Mucosa of descending colon (tissue), 3 donors: ENCODE data around the gene ZNF497. TPM values are rescaled to one million over a fixed set of nuclear protein-coding genes. Genes with fewer than 3 reads are reported as not detected.
"Not testable (repeated sequence)": the region's sequence is repeated elsewhere in the genome, so short reads cannot be mapped to it uniquely, and the experiment has no call there.

Experiments
- ATAC-seq: fragments of 200-7000 bp; cut with Tn5 transposase; one replicate; pipeline ENCODE4 v1.9.1; 2020; ENCODE audit warnings: mild to moderate bottlenecking, moderate library complexity
- DNase-seq, 3 donors: peaks; one replicate each; pipeline ENCODE4 v3.0.0-alpha.2; 2020
- H3K36me3 ChIP-seq: fragments of 200-600 bp; one replicate; pipeline ENCODE4 v1.8.0; 2021; ENCODE audit warnings: low read depth, mild to moderate bottlenecking
- H3K4me1 ChIP-seq: fragments of 200-600 bp; one replicate; pipeline ENCODE4 v1.8.0; 2021; ENCODE audit warnings: low read depth, mild to moderate bottlenecking
- H3K4me3 ChIP-seq: fragments of 200-600 bp; one replicate; pipeline ENCODE4 v1.8.0; 2021; ENCODE audit warnings: mild to moderate bottlenecking
- H3K9me3 ChIP-seq: fragments of 200-600 bp; one replicate; pipeline ENCODE4 v1.8.0; 2021; ENCODE audit warnings: mild to moderate bottlenecking
- intact Hi-C, 2 donors: fragments of 100-400 bp; cut with DNase I in 1 of 2; cut with micrococcal nuclease in 1 of 2; formaldehyde crosslinking; loops; one replicate each; pipeline versions ENCODE4 v1.11.0 to v1.11.1; 2022; cut with DNase I, micrococcal nuclease
- total RNA-seq, 3 donors: library from RNA; stranded (reverse); fragmentation: NEBNext Ultra II Directional in 2 of 3; extraction: Animal tissue kit (Norgen Biotek cat#: 25700) in 2 of 3; gene quantifications; one replicate each; pipeline versions ENCODE4 v1.2.1 to v1.2.4, GENCODE V29; 2021 to 2023
- TF ChIP-seq, protein P1 (sequence below): fragments of 200-600 bp; IDR thresholded peaks from one replicate; pipeline ENCODE4 v1.8.0; 2022; ENCODE audit warnings: antibody characterized with exemption, mild to moderate bottlenecking
- donor health status: DM: no; HTN: no; CAD: no; lungs with moderate emphysema.
- donor health status: DM: no; HTN: no; CAD: no.
- donor health status: DM: no; HTN: yes; CAD: no.

ZNF497 gene
- total RNA-seq, 3 donors from 2014 or later, result 1.1 to 1.9 (median 1.2) TPM

DNA sequence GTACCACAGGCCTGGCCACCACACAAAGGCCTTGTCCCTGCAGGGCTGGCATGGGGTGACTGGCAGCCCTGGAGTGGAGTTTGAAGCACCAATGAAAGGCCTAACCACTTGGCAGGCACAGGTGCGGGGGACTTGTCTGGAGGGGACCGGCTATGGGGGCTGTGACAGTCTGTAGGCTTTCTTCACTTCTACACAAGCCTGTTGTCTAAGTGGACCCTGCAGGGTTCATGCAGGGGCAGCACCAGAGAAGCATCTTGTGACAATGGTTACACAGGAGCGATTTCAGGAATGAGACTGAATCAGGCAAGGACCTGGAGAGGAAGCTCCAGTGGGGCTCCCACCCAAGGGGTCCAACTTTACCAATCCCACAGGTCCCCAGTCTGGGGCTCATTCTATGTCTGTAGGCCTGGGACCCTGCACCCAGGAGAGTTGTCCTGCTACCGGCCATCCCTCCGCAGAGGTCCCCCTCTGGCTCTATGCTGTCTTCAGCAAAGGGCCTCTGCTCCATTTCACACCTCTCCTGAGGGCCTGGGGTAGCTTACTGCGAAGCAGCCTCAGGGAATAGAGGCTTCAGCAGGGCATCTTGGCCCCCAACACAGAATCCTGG is 20.5 kb upstream of the ZNF497 start:
- Histone ChIP-seq H3K4me1 (peaks cover 28% of the 10 kb centered on the region), H3K36me3 (no peaks in the 10 kb centered on the region), H3K4me3 (no peak overlapping the region), H3K9me3 (no peaks in the 10 kb centered on the region)
- TF ChIP-seq, protein P1, sequence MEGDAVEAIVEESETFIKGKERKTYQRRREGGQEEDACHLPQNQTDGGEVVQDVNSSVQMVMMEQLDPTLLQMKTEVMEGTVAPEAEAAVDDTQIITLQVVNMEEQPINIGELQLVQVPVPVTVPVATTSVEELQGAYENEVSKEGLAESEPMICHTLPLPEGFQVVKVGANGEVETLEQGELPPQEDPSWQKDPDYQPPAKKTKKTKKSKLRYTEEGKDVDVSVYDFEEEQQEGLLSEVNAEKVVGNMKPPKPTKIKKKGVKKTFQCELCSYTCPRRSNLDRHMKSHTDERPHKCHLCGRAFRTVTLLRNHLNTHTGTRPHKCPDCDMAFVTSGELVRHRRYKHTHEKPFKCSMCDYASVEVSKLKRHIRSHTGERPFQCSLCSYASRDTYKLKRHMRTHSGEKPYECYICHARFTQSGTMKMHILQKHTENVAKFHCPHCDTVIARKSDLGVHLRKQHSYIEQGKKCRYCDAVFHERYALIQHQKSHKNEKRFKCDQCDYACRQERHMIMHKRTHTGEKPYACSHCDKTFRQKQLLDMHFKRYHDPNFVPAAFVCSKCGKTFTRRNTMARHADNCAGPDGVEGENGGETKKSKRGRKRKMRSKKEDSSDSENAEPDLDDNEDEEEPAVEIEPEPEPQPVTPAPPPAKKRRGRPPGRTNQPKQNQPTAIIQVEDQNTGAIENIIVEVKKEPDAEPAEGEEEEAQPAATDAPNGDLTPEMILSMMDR, result no peak
- ATAC-seq, result no peak
- intact Hi-C loops, result no loop called here
- DNase-seq, result no peak

DNA sequence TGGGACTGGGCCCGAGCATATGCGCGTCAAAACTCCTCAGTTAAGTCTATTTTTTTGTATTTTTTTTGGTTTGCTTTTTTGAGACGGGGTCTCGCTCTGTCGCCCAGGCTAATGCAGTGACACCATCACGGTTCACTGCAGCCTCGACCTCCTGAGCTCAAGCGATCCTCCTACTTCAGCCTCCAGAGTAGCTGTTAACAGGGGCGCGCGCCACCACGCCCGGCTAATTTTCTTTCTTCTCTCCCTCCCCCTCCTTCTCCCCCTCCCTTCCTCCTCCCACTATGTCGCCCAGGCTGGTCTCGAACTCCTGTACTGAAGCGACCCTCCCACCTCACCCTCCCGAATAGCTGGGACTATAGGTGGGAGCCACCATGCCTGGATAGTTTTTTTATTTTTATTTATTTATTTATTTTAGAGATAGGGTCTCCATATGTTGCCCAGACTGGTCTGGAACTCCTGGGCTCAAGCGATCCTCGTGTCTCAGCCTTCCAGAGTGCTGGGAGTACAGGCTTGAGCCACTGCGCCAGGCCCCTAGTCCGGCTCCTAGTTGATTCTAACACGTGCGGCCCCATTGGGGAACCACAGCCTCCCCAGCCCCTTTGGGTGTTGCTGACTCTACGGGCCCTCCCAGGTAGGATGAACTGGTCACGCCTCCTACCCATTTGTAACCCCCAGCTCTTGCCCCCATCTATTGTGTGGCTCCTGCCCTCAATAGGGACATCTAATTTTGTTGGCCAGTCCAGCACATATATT is 19.1 kb upstream of the ZNF497 start:
- intact Hi-C loops, result no loop called here

DNA sequence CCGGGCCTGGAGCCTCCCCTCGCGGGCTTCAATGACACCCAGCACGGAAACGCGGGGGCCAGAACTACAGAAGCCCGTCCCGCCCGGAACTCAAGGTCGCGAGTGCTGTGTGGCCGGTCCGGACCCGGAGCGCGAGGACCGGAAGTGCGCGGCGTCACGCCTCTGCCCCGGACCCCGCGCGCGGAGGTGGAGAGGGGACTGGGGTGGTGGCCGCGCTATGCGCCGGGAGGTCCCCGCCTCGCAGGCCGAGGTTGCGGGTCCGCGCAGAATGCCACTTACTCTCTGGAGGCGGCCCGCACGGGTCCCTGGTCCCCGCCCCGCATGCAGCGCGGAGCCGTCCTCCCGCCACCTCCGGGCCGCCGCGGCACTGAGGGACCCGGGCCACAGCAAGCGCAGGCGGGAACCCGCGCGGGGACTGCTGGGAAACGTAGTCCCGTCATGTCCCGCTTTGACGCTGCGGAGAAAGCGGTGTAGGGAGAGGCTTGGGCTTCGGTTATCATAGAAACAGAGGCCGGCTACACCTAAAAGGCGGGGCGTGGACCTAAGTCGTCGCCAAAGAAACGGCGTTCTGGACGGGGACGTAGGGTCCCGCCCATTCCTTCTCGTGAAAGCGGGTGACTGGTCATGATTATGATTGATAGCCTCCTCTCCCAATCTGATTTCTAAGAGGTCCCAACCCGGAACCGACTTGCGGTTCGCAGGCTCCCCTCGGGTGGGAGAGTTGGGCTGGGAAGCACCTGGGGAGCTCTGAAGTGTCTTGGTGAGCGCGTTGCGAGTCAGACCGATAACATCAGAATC is 18.3 kb upstream of the ZNF497 start, which contains the start of gene ZNF837:
TSS of gene ZNF837 (minus strand) at position 369 of the 798 bp plus-strand sequence. CDS start 11,698 bp downstream, outside the sequence.
- ATAC-seq (peak; percentile 93), DNase-seq (peak; percentile 98 to 100 (median 99))
- TF ChIP-seq, protein P1, result no peak
- peak within 1 kb of the TSS; percentile 48 for H3K4me3 ChIP-seq
- intact Hi-C loops, result no loop called here
- no peaks in the 10 kb centered on the region for H3K36me3 ChIP-seq
- peaks cover 19% of the 10 kb centered on the region for H3K4me1 ChIP-seq
- H3K9me3 ChIP-seq, result no peaks in the 10 kb centered on the region

More for the DNA sequence above, 19.1 kb upstream of the ZNF497 start:
- no peaks in the 10 kb centered on the region for H3K36me3 ChIP-seq
- no peaks in the 10 kb centered on the region for H3K9me3 ChIP-seq
- TF ChIP-seq, protein P1, result no peak
- no peak for ATAC-seq
- H3K4me1 ChIP-seq, result peaks cover 21% of the 10 kb centered on the region
- H3K4me3 ChIP-seq, result peak overlapping the region; percentile 48
- DNase-seq, result peak in 1 of 3 donors; percentile 32

GRCh38 chr19:58380037-58380661 is 17.6 kb upstream of the ZNF497 start:
- DNase-seq, result no peak
- Histone ChIP-seq H3K9me3 (no peaks in the 10 kb centered on the region), H3K4me3 (peak overlapping the region; percentile 48), H3K4me1 (peaks cover 13% of the 10 kb centered on the region), H3K36me3 (no peaks in the 10 kb centered on the region)
- TF ChIP-seq, protein P1, result no peak
- ATAC-seq, result peak; percentile 27
- intact Hi-C loops, result no loop called here

- TF ChIP-seq, protein P1, result no peak
- intact Hi-C loops, result no loop called here
- no peak overlapping the region for H3K4me3 ChIP-seq
- H3K9me3 ChIP-seq, result no peaks in the 10 kb centered on the region
- DNase-seq (no peak), ATAC-seq (no peak)
- no peaks in the 10 kb centered on the region for H3K36me3 ChIP-seq
- H3K4me1 ChIP-seq, result peaks cover 13% of the 10 kb centered on the region
Measured at GRCh38 chr19:58379246-58379645, 16.7 kb upstream of the ZNF497 start.

DNA sequence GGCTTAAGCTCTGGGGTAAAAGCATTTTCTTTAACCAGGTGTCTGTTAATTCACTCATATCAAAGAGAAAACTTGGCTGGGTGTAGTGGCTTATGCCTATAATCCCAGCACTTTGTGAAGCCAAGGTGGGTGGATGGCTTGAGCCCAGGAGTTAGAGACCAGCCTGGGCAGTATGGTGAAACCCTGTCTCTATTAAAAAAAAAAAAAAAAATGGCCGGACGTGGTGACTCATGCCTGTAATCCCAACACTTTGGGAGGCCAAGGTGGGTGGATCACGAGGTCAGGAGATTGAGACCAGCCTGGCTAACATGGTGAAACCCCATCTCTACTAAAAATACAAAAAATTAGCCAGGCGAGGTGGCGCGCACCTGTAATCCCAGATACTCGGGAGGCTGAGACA is 14.2 kb upstream of the ZNF497 start:
- H3K4me3 ChIP-seq, intact Hi-C loops, DNase-seq, H3K36me3 ChIP-seq, ATAC-seq, H3K9me3 ChIP-seq: not testable (repeated sequence)
- H3K4me1 ChIP-seq, result peaks cover 11% of the 10 kb centered on the region
